ENCODE measurements around the gene DLG4. TPM values are rescaled to one million over a fixed set of nuclear protein-coding genes. Genes with fewer than 3 reads are reported as not detected.

DLG4 gene
- total RNA-seq, 4 donors from 2014 or later: 6.8 to 21.5 (median 12.4) TPM

GRCh38 chr17:7204336-7204735 is 15.3 kb downstream of the DLG4 start:
- no peaks in the 10 kb centered on the region for H3K27me3 ChIP-seq
- TF ChIP-seq CTCF (IDR thresholded peaks at IDR 0.05) (no peak), POLR2A (IDR thresholded peaks at IDR 0.05) (no peak)
- H3K36me3 ChIP-seq: peaks cover 3 to 6% of the 10 kb centered on the region in 2 donors
- DNase-seq: no peak
- H3K4me3 ChIP-seq (replicated peaks in 1 of 3): no peak overlapping the region
- no peaks in the 10 kb centered on the region for H3K9me3 ChIP-seq
- peak overlapping the region in 1 of 3 donors; percentile 24 for H3K27ac ChIP-seq
- intact Hi-C loops (cut with DNase I): no loop called here
- peaks cover 0 to 8% of the 10 kb centered on the region in 2 donors for H3K4me1 ChIP-seq
- 77 to 79% methylated on average over 15 of the region's 15 CpGs for WGBS, 2 donors

DNA sequence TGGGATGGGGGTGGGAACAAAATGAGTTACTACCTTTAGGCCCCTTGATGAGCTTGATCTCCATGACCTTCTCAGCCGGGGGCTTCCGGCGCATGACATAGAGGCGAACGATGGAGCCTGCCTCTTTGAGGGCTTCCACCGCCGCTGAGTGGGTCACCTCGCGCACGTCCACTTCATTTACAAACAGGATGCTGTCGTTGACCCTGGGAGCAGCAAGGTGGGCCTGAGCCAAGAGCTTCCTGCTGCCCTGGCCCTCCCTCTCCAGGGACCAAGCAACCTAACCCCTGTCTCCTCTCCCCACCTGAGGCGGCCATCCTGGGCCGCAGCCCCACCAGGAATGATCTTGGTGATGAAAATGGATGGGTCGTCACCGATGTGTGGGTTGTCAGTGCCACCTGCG is 16.2 kb downstream of the DLG4 start:
- no peaks in the 10 kb centered on the region for H3K9me3 ChIP-seq
- H3K4me1 ChIP-seq: peaks cover 0 to 8% of the 10 kb centered on the region in 2 donors
- 89 to 96% methylated on average over 12 to 15 of the region's 16 CpGs for WGBS, 2 donors
- H3K36me3 ChIP-seq: peaks cover 3 to 6% of the 10 kb centered on the region in 2 donors
- H3K27ac ChIP-seq: no peak overlapping the region
- no peak for DNase-seq
- H3K27me3 ChIP-seq: no peaks in the 10 kb centered on the region
- intact Hi-C loops (cut with DNase I): no loop called here
- H3K4me3 ChIP-seq (replicated peaks in 1 of 3): no peak overlapping the region
- TF ChIP-seq CTCF (IDR thresholded peaks at IDR 0.05) (no peak), POLR2A (IDR thresholded peaks at IDR 0.05) (no peak)

GRCh38 chr17:7196651-7197401 is 22.8 kb downstream of the DLG4 start:
- H3K4me1 ChIP-seq: no peaks in the 10 kb centered on the region
- no peaks in the 10 kb centered on the region for H3K9me3 ChIP-seq
- no peak overlapping the region for H3K4me3 ChIP-seq (replicated peaks in 1 of 3)
- intact Hi-C loops (cut with DNase I): no loop called here
- DNase-seq: no peak
- peaks cover 9 to 14% of the 10 kb centered on the region in 2 donors for H3K36me3 ChIP-seq
- no peaks in the 10 kb centered on the region for H3K27me3 ChIP-seq
- no peak overlapping the region for H3K27ac ChIP-seq
- WGBS, 2 donors: 93 to 95% methylated on average over 18 to 19 of the region's 22 CpGs
- TF ChIP-seq POLR2A (IDR thresholded peaks at IDR 0.05) (no peak), CTCF (IDR thresholded peaks at IDR 0.05) (no peak)

DNA sequence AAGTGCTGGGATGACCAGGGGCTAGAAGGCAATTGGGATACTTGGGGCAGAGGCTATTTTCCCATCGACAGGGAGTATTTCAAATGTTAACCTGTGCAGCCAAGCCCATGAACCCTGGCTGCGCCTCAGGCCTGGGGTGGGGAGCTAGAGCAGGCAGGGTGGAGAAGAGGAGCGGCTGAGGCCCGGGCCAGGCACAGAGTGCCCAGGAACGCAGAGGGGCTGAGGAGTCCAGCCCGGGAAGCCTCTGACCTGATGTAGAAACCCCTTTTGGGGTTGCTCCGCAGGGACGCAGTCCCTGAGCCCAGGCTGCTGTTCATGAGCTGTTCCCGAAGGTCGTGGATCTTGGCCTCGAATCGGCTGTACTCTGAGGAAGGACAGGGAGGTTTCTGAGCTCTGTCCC is 23.7 kb downstream of the DLG4 start:
- intact Hi-C loops (cut with DNase I): no loop called here
- Histone ChIP-seq H3K9me3 (no peaks in the 10 kb centered on the region), H3K4me1 (no peaks in the 10 kb centered on the region), H3K27me3 (no peaks in the 10 kb centered on the region), H3K36me3 (peaks cover 9 to 14% of the 10 kb centered on the region in 2 donors), H3K4me3 (replicated peaks in 1 of 3) (no peak overlapping the region), H3K27ac (no peak overlapping the region)
- WGBS, 2 donors: 93 to 94% methylated on average over 5 to 10 of the region's 12 CpGs
- no peak for TF ChIP-seq POLR2A (IDR thresholded peaks at IDR 0.05)
- no peak for TF ChIP-seq CTCF (IDR thresholded peaks at IDR 0.05)
- no peak for DNase-seq

- intact Hi-C loops (cut with DNase I): no loop called here
- TF ChIP-seq POLR2A (IDR thresholded peaks at IDR 0.05) (no peak), CTCF (IDR thresholded peaks at IDR 0.05) (no peak)
- no peak overlapping the region for H3K4me3 ChIP-seq (replicated peaks in 1 of 3)
- no peak for DNase-seq
- H3K4me1 ChIP-seq: no peaks in the 10 kb centered on the region
- no peaks in the 10 kb centered on the region for H3K9me3 ChIP-seq
- no peak overlapping the region for H3K27ac ChIP-seq
- H3K36me3 ChIP-seq: peaks cover 9 to 21% of the 10 kb centered on the region in 2 donors
- no peaks in the 10 kb centered on the region for H3K27me3 ChIP-seq
- 80% methylated on average over 12 of the region's 12 CpGs for WGBS, 2 donors
These were observed 27.2 kb downstream of the DLG4 start for GRCh38 chr17:7192271-7192937.

Data from thyroid gland (tissue), 4 donors.